Fibroblast of skin of back (primary cell): ENCODE measurements around the gene C9orf43. TPM values are rescaled to one million over a fixed set of nuclear protein-coding genes. Genes with fewer than 3 reads are reported as not detected.
A peak's percentile ranks its signal among the peaks of the same experiment; 100 is the strongest.
"Not testable (repeated sequence)": the region's sequence is repeated elsewhere in the genome, so short reads cannot be mapped to it uniquely, and the experiment has no call there.

Experiments used
- DNase-seq: peaks from one replicate; pipeline ENCODE4 v3.0.0-alpha.2; 2013
- polyA plus RNA-seq, 2 experiments: library from polyadenylated mRNA; unstranded; fragments of 120-200 nt; gene quantifications; one replicate each; pipeline ENCODE4 v1.2.1, GENCODE V29; 2013; ENCODE audit not compliant: insufficient read length in 2 of 2

C9orf43 gene, protein sequence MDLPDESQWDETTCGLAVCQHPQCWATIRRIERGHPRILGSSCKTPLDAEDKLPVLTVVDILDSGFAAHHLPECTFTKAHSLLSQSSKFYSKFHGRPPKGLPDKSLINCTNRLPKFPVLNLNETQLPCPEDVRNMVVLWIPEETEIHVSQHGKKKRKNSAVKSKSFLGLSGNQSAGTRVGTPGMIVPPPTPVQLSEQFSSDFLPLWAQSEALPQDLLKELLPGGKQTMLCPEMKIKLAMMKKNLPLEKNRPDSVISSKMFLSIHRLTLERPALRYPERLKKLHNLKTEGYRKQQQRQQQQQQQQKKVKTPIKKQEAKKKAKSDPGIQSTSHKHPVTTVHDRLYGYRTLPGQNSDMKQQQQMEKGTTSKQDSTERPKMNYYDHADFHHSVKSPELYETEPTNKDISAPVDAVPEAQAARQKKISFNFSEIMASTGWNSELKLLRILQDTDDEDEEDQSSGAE
- polyA plus RNA-seq (2013, experiment 1 of 2; ENCODE audit: insufficient read length), result 0.19 TPM
- polyA plus RNA-seq (2013, experiment 2 of 2; ENCODE audit: insufficient read length), result 0.08 TPM

DNA sequence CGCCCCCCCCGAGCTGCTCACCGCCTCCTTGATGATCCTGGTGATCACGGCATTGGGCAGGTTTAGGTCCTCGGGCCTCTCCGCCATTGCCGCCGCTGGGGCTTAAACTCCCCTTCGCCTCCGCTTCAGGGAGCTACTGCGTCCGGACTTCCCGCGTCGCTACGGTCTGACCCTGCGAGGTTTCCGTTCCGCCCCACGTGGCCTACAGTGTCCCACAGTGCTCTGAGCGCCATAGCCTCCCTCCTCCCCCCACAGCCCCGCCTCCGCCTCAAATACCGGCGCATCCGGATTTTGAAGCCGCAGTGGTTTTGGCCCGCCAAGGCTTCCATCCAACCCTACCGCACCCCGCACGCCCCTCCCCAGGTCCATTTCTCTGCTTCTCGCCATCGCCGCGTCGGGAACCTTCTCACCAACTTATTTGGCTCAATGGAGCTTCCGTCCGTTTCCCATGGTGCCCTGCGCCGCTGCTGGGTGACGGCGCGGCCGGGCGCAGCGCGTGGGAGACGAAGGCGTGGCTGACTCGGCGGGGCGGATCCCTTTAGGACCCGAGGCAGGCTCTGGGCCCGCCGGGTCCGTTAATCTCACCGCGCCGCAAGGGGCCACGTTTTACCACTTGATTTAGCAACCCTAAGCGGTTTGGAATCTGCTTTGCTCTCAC is at the start of gene C9orf43, which contains the start of gene POLE3:
Gene C9orf43 (plus strand): TSS at position 541 of the 658 bp plus-strand sequence. CDS start 2,747 bp downstream, outside the sequence.
Gene POLE3 (minus strand): TSS at position 469 of the 658 bp plus-strand sequence. CDS start 382 bp downstream, at position 87.
- DNase-seq, result peak; percentile 96

DNA sequence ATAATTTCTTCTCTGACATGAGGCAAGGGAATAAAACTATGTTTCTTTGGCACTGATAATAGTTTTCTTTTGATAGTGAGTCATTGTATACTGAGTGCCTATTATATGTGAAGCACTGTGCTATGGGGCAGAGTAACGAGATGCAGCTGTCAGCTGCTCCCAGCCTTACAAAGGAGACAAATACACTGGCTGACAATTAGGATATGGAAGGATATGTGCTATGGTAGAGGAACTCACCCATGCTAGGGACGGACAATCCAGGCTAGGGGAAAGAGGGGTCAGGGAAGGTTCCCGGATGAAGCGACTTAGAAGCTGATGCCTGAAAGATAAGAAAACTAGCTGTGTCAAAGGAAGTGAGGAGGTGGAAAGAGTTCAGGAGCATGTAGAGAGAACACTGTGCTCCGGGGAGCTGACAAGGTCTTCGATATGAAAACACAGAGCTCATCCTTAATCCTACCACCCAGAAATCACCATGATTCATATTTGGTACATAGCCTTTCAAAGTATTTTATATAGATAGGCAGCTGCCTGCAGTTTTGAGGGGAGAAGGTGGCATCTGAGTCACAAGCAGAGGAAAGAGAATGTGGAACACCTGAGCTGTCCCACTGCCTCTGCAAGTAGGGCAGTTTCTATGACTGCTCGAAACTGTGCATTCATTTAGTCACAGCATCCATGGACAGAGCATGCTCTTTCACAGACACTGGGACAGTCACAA is 49.1 kb upstream of the C9orf43 start:
- DNase-seq, result peak; percentile 40

GRCh38 chr9:113363336-113363735 is 47.2 kb upstream of the C9orf43 start:
- no peak for DNase-seq

DNA sequence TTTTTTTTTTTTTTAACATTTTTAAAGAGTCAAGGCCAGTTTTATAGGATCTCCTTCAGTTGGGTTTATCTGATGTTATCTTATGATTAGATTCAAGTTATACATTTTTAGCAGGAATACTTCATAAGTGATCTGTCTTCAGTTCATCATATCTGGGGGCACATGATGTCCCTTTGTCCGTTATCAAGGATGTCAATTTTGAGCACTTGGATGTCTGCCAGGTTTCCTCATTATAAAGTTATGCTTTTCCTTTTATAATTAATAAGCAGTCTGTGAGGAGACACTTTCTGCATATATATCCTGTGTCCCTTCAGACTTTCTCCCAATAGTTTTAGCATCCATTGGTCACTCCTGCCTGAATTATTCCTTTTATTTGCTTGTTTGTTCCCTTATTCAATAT is 45.6 kb upstream of the C9orf43 start:
- no peak for DNase-seq

GRCh38 chr9:113365652-113366051 is 44.9 kb upstream of the C9orf43 start:
- not testable (repeated sequence) for DNase-seq

- no peak for DNase-seq
Measured at GRCh38 chr9:113368348-113368981, 42.1 kb upstream of the C9orf43 start.

GRCh38 chr9:113368982-113369854 is 41.3 kb upstream of the C9orf43 start:
- DNase-seq, result no peak

DNA sequence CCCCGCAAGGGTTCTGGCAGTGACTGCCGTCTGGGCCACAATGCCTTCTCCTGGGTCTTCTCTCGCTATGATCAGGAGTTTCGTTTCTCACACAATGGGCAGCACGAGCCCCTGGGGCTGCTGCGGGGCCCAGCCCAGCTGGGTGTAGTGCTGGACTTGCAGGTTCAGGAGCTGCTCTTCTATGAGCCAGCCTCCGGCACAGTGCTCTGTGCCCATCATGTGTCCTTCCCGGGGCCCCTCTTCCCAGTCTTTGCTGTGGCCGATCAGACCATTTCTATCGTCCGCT is 40.7 kb upstream of the C9orf43 start:
- DNase-seq, result no peak

DNA sequence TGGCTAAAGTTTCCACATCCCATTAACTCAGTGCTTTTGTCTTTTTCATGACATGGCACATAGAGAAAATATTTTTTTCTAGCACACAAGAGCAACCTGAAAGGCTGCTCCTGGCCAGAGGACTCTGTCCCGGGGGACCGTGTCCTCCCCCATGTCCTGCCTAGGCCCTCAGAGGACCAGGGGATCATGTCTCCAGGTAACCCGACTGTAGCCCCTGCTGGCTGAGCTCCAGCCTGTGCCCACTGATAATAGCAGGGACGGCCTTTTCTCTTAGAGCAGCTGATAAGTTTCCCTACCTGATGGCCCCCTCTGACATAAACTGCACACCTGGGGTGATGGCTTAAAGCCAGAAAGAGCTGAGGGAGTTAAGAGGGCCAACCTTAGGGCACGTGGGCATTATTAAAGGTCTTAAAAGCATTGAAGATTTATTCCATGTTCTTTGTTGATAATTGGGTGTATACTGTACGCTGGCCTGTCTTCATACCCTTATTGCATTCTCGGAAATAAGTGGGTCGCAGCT is 39.7 kb upstream of the C9orf43 start:
- DNase-seq, result no peak

DNA sequence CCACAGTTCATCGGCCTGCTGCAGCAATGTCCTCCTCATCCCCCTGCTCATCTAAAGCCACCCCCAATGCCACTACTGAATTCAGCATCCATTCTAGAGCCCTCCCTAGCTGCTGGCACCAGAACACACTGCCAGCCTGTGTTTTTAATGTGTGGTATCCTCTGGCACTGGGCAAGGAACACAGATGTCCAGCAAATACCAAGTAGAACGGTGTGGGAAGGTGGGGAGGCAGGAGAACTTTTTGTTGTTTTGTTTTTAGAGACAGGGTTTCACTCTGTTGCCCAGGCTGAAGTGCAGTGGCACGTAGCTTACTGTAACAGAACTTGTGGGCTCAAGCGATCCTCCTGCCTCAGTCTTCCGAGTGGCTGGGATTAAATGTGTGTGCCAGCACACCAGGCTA is 38.5 kb upstream of the C9orf43 start:
- no peak for DNase-seq

- DNase-seq, result no peak
Measured at GRCh38 chr9:113373256-113373655, 37.3 kb upstream of the C9orf43 start.

- no peak for DNase-seq
Measured at GRCh38 chr9:113373676-113374392, 36.7 kb upstream of the C9orf43 start.

GRCh38 chr9:113375057-113376023 is 35.2 kb upstream of the C9orf43 start:
- no peak for DNase-seq

DNA sequence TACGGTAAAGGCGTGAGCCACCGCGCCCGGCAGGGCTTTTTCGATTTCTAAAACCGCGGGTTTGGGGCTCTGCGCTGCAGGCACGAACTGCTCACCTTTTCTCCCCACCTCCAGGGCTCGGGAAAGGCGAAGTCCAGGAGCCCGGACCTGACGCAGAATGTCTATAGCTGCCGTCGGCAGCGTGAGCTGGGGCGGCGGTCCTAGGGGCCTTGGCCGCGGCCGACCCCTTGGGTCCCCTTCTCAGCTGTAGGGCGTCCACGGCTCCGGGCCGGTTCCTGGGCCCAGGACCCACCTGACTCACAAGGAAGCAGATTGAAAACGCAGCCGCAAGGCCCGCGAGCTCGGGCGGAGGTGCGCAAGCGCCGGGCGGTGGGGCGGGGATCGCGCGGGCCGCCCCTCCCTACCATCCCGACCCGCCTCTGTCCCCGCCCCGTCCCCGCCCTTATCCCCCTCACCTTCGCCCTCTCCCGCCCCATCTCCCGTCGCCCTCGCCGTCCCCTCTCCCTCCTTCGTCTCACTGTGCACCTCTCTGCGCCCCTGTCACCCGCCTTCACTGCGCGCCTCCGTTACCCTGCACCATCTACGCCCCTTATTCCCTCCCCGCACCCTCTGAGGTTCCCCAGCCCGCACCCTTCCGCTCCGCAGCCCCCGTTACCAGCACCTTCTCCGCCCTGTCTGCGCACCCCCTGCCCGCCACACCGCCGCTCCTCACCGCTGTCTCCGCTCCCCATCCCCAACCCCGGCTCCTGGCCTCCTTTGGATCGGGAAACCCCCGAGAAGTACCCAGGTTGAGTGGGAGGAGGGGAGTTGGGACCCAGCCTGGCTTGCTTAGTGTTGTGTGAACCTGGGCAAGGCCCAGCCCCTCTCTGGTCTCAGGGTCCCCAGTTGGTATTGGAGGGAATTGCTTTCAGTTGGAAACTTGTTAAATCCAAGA is 33.6 kb upstream of the C9orf43 start, which contains the start of gene HDHD3:
Gene HDHD3 (minus strand): TSS at position 353 of the 934 bp plus-strand sequence. CDS start 2,632 bp downstream, outside the sequence.
- DNase-seq, result peak; percentile 73

- not testable (repeated sequence) for DNase-seq
Measured at GRCh38 chr9:113379094-113379828, 31.3 kb upstream of the C9orf43 start.

DNA sequence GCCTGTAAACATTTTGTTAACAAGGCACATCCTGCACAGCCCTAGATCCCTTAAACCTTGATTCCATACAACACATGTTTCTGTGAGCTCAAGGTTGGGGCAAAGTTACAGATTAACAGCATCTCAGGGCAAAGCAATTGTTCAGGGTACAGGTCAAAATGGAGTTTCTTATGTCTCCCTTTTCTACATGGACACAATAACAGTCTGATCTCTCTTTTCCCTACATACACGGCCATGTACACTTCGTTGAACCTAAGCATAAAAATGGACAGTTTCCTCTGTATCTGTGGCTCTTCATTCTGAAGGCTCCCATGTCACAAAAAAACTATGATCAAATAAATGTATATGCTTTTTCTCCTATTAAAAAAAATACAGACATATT is 30.7 kb upstream of the C9orf43 start:
- not testable (repeated sequence) for DNase-seq

DNA sequence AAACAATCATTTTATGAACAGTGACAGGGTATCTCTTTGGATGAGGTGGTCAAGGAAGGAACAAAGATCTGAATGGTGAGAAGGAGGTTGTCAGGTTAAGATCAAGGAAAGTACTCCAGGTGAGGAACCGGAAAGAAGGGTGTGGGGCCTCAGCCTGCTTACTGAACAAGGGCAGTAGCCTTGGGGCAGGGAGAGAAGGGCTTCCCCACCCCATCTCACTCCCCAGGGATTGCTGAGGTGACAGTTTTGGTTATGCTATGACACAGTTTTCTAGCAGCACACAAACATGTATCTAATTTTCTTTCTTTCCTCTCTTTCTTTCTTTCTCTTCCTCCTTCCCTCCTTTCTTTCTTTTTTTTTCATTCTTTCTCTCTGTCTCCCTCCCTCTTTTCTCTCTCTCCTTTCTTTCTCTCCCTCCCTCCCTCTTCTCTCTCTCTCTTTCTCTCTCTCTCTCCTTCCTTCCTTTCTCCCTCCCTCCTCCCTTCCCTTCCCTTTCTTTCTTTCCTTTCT is 29.6 kb upstream of the C9orf43 start:
- DNase-seq, result no peak
